Measurements from ENCODE around the gene APOC3. TPM values are rescaled to one million over a fixed set of nuclear protein-coding genes. Genes with fewer than 3 reads are reported as not detected.

The APOC3 gene
- total and polyA plus RNA-seq, 10 of the 15 experiments (the other 5 are each of a cell fraction or from before 2014, with no cell fraction given): 1.9 TPM; not detected in 9

GRCh38 chr11:116852261-116853031 lies 22.7 kb downstream of the APOC3 start (continued):
- TF ChIP-seq ZNF687 (IDR thresholded peaks at IDR 0.05) (peak; percentile 15; the same call in 1 of the 2 replicates), IRF4 (IDR thresholded peaks at IDR 0.05; ENCODE audit: low read depth, low read length) (no peak), TCF12 (IDR thresholded peaks at IDR 0.05; ENCODE audit: low read depth, low read length) (0 out of 2 replicates have a peak, but pooled peaks have one; percentile 41), IKZF2 (IDR thresholded peaks at IDR 0.05) (no peak)

GRCh38 chr11:116853461-116854073 lies 23.9 kb downstream of the APOC3 start:
- 0% methylated on average over 6 of the region's 6 CpGs for WGBS (ENCODE audit: insufficient coverage, insufficient replicate concordance, low lambda C conversion rate, missing lambda C conversion rate)
- in situ Hi-C loops (cut with MboI): no loop called here
- peak; percentile 98 for ATAC-seq
- peak overlapping the region; percentile 83 for H3K27ac ChIP-seq (ENCODE audit: control insufficient read depth, insufficient read depth)
- H3K36me3 ChIP-seq (ENCODE audit: control insufficient read depth in 2 of 2, insufficient read depth in 2 of 2, low read length in 1 of 2): peaks cover 6 to 8% of the 10 kb centered on the region in 2 experiments; a peak in 3 of 4 replicates
- no peaks in the 10 kb centered on the region for H3K9me3 ChIP-seq (replicated peaks; ENCODE audit: control insufficient read depth, insufficient read depth, low read length)
- CTCF ChIA-PET: interaction anchor here (1.0 to 4.2 kb wide), 17 partner anchors 13 to 378 kb away, joined by 3 to 20 read pairs (median 4); partner anchors contain the start of genes APOA5, PCSK7 and RNF214
- intact Hi-C loops (cut with micrococcal nuclease; ENCODE audit: unreplicated experiment): no loop called here
- peak overlapping the region; percentile 70 for H3K4me2 ChIP-seq (ENCODE audit: control insufficient read depth, insufficient read depth)
- peak; percentile 90 for DNase-seq (ENCODE audit: low read depth, low spot score)
- BruUV-seq (replicated peaks): no TSS peak
- SMC1A ChIA-PET (ENCODE audit: uncharacterized antibody, unreplicated experiment): interaction anchor here (0.6 to 4.6 kb wide), 25 partner anchors 11 to 378 kb away, joined by 3 to 42 read pairs (median 4); partner anchors contain the start of genes APOA1, APOA5 and BUD13
- POLR2A ChIA-PET: interaction anchor here (0.6 to 2.1 kb wide), 10 partner anchors 12 to 308 kb away, joined by 3 to 10 read pairs (median 4); partner anchors contain the start of genes PAFAH1B2 and ZPR1
- H4K20me1 ChIP-seq (ENCODE audit: control insufficient read depth, insufficient read depth): no peaks in the 10 kb centered on the region
- peak overlapping the region; percentile 49; the same call in 1 of the 2 replicates for H2AFZ ChIP-seq (ENCODE audit: control insufficient read depth, low read depth, low read length)
- peaks cover 30% of the 10 kb centered on the region for H3K4me1 ChIP-seq (ENCODE audit: control insufficient read depth, insufficient read depth, low read length)
- no peak overlapping the region for H3K9ac ChIP-seq (ENCODE audit: control insufficient read depth, insufficient read depth, low read length)
- H3K27me3 ChIP-seq (replicated peaks in 1 of 2; ENCODE audit: control insufficient read depth in 2 of 2, insufficient read depth in 2 of 2, low read length in 1 of 2): no peaks in the 10 kb centered on the region
- peak; percentile 75 for FAIRE-seq
- peak overlapping the region; percentile 31; the same call in 1 of the 2 replicates for H3K4me3 ChIP-seq
- no peaks in the 10 kb centered on the region for H3K79me2 ChIP-seq (ENCODE audit: control insufficient read depth, insufficient read depth, low read length)
- RAD21 ChIA-PET (ENCODE audit: unreplicated experiment): interaction anchor here (0.9 to 5.0 kb wide), 15 partner anchors 10 to 326 kb away, joined by 3 to 32 read pairs (median 5); partner anchors contain the start of gene APOA5
- TF ChIP-seq NFYB (IDR thresholded peaks at IDR 0.05; ENCODE audit: insufficient read depth, low read depth, low read length) (0 out of 2 replicates have a peak, but pooled peaks have one; percentile 37), ATF3 (IDR thresholded peaks at IDR 0.05; ENCODE audit: borderline replicate concordance, extremely low read depth, low read depth, low read length) (no peak), HCFC1 (IDR thresholded peaks at IDR 0.05; ENCODE audit: low read length) (no peak), RELB (IDR thresholded peaks at IDR 0.05; ENCODE audit: low read depth) (0 out of 2 replicates have a peak, but pooled peaks have one; percentile 23), SMAD5 (IDR thresholded peaks at IDR 0.05; ENCODE audit: low read depth) (no peak; the same call in 1 of the 2 replicates), ESRRA (IDR thresholded peaks at IDR 0.05; ENCODE audit: low read length) (no peak), CREM (IDR thresholded peaks at IDR 0.05; ENCODE audit: low read depth) (peak; percentile 63; the same call in 1 of the 2 replicates), SMC3 (IDR thresholded peaks at IDR 0.05; ENCODE audit: borderline replicate concordance, low read length) (peak; percentile 30; the same call in 1 of the 2 replicates), STAT3 (IDR thresholded peaks at IDR 0.05; ENCODE audit: low read depth, low read length) (0 out of 2 replicates have a peak, but pooled peaks have one; percentile 34), MAX (IDR thresholded peaks at IDR 0.05; ENCODE audit: low read depth, low read length) (no peak)
